Endodermal cell (in vitro differentiated cells): ENCODE results near the gene CISD1. TPM values are rescaled to one million over a fixed set of nuclear protein-coding genes. Genes with fewer than 3 reads are reported as not detected.

Experiments
- DNase-seq: peaks from one replicate; pipeline ENCODE4 v3.0.0-alpha.2; 2017
- H3K27ac ChIP-seq: 2 replicates; pipeline ENCODE4 v1.5.1; 2013; ENCODE audit warnings: mild to moderate bottlenecking, low read depth, low read length, moderate library complexity
- H3K27me3 ChIP-seq: 2 replicates; pipeline ENCODE4 v1.6.1; 2013; ENCODE audit warnings: mild to moderate bottlenecking, low read length, moderate library complexity; ENCODE audit not compliant: insufficient read depth, control insufficient read depth, poor library complexity, severe bottlenecking
- H3K36me3 ChIP-seq: 2 replicates; pipeline ENCODE4 v1.7.0; 2013; ENCODE audit warnings: mild to moderate bottlenecking, low read length, moderate library complexity; ENCODE audit not compliant: control insufficient read depth, insufficient read depth
- H3K4me1 ChIP-seq: one replicate; pipeline ENCODE4 v1.7.0; 2013; ENCODE audit warnings: low read length; ENCODE audit not compliant: control insufficient read depth, insufficient read depth
- H3K4me3 ChIP-seq: 2 replicates; pipeline ENCODE4 v1.5.1; 2013; ENCODE audit warnings: mild to moderate bottlenecking, low read length, moderate library complexity
- H3K9ac ChIP-seq: 2 replicates; pipeline ENCODE4 v1.6.1; 2013; ENCODE audit warnings: mild to moderate bottlenecking, low read length, moderate library complexity; ENCODE audit not compliant: poor library complexity, severe bottlenecking; ENCODE audit errors: extremely low read depth
- H3K9me3 ChIP-seq: 2 replicates; pipeline ENCODE4 v1.6.1; 2013; ENCODE audit warnings: mild to moderate bottlenecking, low read length, moderate library complexity; ENCODE audit not compliant: control insufficient read depth
- H3K27ac Mint-ChIP-seq: 2 replicates; pipeline ENCODE4 v1.8.0; 2020; ENCODE audit warnings: mixed read lengths
- H3K27me3 Mint-ChIP-seq: 2 replicates; pipeline ENCODE4 v1.8.0; 2021; ENCODE audit warnings: mild to moderate bottlenecking, mixed read lengths; ENCODE audit not compliant: insufficient read depth
- H3K36me3 Mint-ChIP-seq: 2 replicates; pipeline ENCODE4 v1.8.0; 2020; ENCODE audit warnings: low read depth, mixed read lengths
- H3K4me1 Mint-ChIP-seq: 2 replicates; pipeline ENCODE4 v1.8.0; 2020; ENCODE audit warnings: mixed read lengths
- H3K4me3 Mint-ChIP-seq: 2 replicates; pipeline ENCODE4 v1.8.0; 2020; ENCODE audit warnings: mild to moderate bottlenecking, moderate library complexity, mixed read lengths
- H3K9me3 Mint-ChIP-seq: 2 replicates; pipeline ENCODE4 v1.8.0; 2020; ENCODE audit warnings: mild to moderate bottlenecking, mixed read lengths
- CTCF ChIP-seq: fragments of 200-600 bp; sonication (generic); conservative IDR thresholded peaks from 2 replicates; pipeline ENCODE4 v1.5.0; 2021; ENCODE audit warnings: antibody characterized with exemption, mild to moderate bottlenecking
- WGBS, 2 experiments: methylation state at CpG; one replicate each; pipeline versions ENCODE4 v1.1.5 to v1.1.7; 2013; ENCODE audit warnings: missing lambda C conversion rate in 2 of 2, mixed read lengths in 1 of 2; ENCODE audit not compliant: insufficient coverage in 1 of 2, insufficient read length in 1 of 2; 5-methylcytosine and 5-hydroxymethylcytosine counted together
- total RNA-seq, 2 donors: library from RNA; stranded (reverse); fragmentation: NEBNext Ultra II Directional in 1 of 2; extraction: Animal tissue kit (Norgen Biotek cat#: 25700) in 1 of 2; gene quantifications; 2 replicates in 1 of 2; 3 replicates in 1 of 2; pipeline ENCODE4 v1.2.1, GENCODE V29; 2021

The CISD1 gene
- total RNA-seq, 2 donors from 2014 or later: 33.9 to 39.0 TPM

- H3K27me3 Mint-ChIP-seq: no peaks in the 10 kb centered on the region
- Histone ChIP-seq H3K36me3 (peaks cover 26% of the 10 kb centered on the region), H3K27ac (no peak overlapping the region), H3K9ac (no peak overlapping the region), H3K27me3 (no peaks in the 10 kb centered on the region), H3K4me1 (no peaks in the 10 kb centered on the region), H3K4me3 (no peak overlapping the region), H3K9me3 (no peaks in the 10 kb centered on the region)
- H3K4me3 Mint-ChIP-seq: no peak overlapping the region
- peaks cover 12% of the 10 kb centered on the region for H3K36me3 Mint-ChIP-seq
- no peak overlapping the region for H3K27ac Mint-ChIP-seq
- H3K4me1 Mint-ChIP-seq: peaks cover 14% of the 10 kb centered on the region
- 93 to 96% methylated on average over 3 to 5 of the region's 7 CpGs for WGBS, 2 experiments
- TF ChIP-seq CTCF: no peak
- DNase-seq: no peak
- H3K9me3 Mint-ChIP-seq: no peaks in the 10 kb centered on the region
Observed at GRCh38 chr10:58278274-58278961, 9.5 kb downstream of the CISD1 start.

- no peak for TF ChIP-seq CTCF
- no peak overlapping the region for H3K27ac Mint-ChIP-seq
- H3K9me3 Mint-ChIP-seq: no peaks in the 10 kb centered on the region
- no peak overlapping the region for H3K4me3 Mint-ChIP-seq
- Histone ChIP-seq H3K4me3 (no peak overlapping the region), H3K27ac (no peak overlapping the region), H3K9ac (no peak overlapping the region), H3K4me1 (no peaks in the 10 kb centered on the region), H3K36me3 (peaks cover 26% of the 10 kb centered on the region), H3K9me3 (no peaks in the 10 kb centered on the region), H3K27me3 (no peaks in the 10 kb centered on the region)
- H3K36me3 Mint-ChIP-seq: peaks cover 12% of the 10 kb centered on the region
- 91% methylated on average over 1 of the region's 1 CpG; no CpG with 5 or more reads in 1 of the 2 experiments for WGBS, 2 experiments
- peaks cover 14% of the 10 kb centered on the region for H3K4me1 Mint-ChIP-seq
- DNase-seq: no peak
- no peaks in the 10 kb centered on the region for H3K27me3 Mint-ChIP-seq
Observed at GRCh38 chr10:58278962-58279307, 10.0 kb downstream of the CISD1 start.

- H3K4me3 Mint-ChIP-seq: no peak overlapping the region
- no peaks in the 10 kb centered on the region for H3K27me3 ChIP-seq
- WGBS, 2 experiments: 91 to 94% methylated on average over 3 of the region's 3 CpGs
- no peak for DNase-seq
- peaks cover 6% of the 10 kb centered on the region for H3K4me1 Mint-ChIP-seq
- peaks cover 14% of the 10 kb centered on the region for H3K36me3 Mint-ChIP-seq
- H3K9ac ChIP-seq: no peak overlapping the region
- no peaks in the 10 kb centered on the region for H3K9me3 ChIP-seq
- H3K27ac ChIP-seq: no peak overlapping the region
- no peak for TF ChIP-seq CTCF
- H3K27me3 Mint-ChIP-seq: no peaks in the 10 kb centered on the region
- H3K9me3 Mint-ChIP-seq: no peaks in the 10 kb centered on the region
- H3K36me3 ChIP-seq: peaks cover 26% of the 10 kb centered on the region
- H3K4me3 ChIP-seq: no peak overlapping the region
- H3K4me1 ChIP-seq: no peaks in the 10 kb centered on the region
- H3K27ac Mint-ChIP-seq: no peak overlapping the region
Observed at GRCh38 chr10:58280477-58280876, 11.5 kb downstream of the CISD1 start.
